ES-I3 (cell line): ENCODE data around the gene VWA7.

Experiments used
- H3K36me3 ChIP-seq: 2 replicates; pipeline ENCODE4 v1.6.1; 2013; ENCODE audit warnings: mild to moderate bottlenecking, low read length, control low read depth, moderate library complexity; ENCODE audit not compliant: insufficient read depth
- H3K4me1 ChIP-seq: 2 replicates; pipeline ENCODE4 v1.6.1; 2013; ENCODE audit warnings: mild to moderate bottlenecking, control low read depth, low read length; ENCODE audit not compliant: insufficient read depth
- H3K9ac ChIP-seq: 2 replicates; pipeline ENCODE4 v1.6.1; 2013; ENCODE audit warnings: low read depth, mild to moderate bottlenecking, low read length, moderate library complexity
- H3K9me3 ChIP-seq: 2 replicates; pipeline ENCODE4 v1.6.1; 2013; ENCODE audit warnings: mild to moderate bottlenecking, low read length, moderate library complexity; ENCODE audit not compliant: control insufficient read depth, insufficient read depth

The VWA7 gene

GRCh38 chr6:31762878-31763618 is 14.1 kb downstream of the VWA7 start:
- peaks cover 5% of the 10 kb centered on the region; the same call in 1 of the 2 replicates for H3K36me3 ChIP-seq
- no peak overlapping the region for H3K9ac ChIP-seq
- H3K4me1 ChIP-seq = peaks cover 6% of the 10 kb centered on the region
- no peaks in the 10 kb centered on the region for H3K9me3 ChIP-seq

GRCh38 chr6:31762356-31762755 is 14.8 kb downstream of the VWA7 start, which contains the start of gene SAPCD1:
Gene SAPCD1 (plus strand): TSS chr6:31762656. CDS start chr6:31763055, 399 bp downstream.
- Histone ChIP-seq H3K36me3 (peaks cover 5% of the 10 kb centered on the region; the same call in 1 of the 2 replicates), H3K9ac (no peak within 1 kb of the TSS), H3K4me1 (peaks cover 6% of the 10 kb centered on the region), H3K9me3 (no peaks in the 10 kb centered on the region)

- Histone ChIP-seq H3K4me1 (peaks cover 6% of the 10 kb centered on the region), H3K9ac (no peak overlapping the region), H3K9me3 (no peaks in the 10 kb centered on the region), H3K36me3 (peaks cover 5% of the 10 kb centered on the region; the same call in 1 of the 2 replicates)
These were observed 15.8 kb downstream of the VWA7 start for GRCh38 chr6:31761343-31761742.

GRCh38 chr6:31760790-31761189 is 16.3 kb downstream of the VWA7 start:
- Histone ChIP-seq H3K9ac (no peak overlapping the region), H3K4me1 (peaks cover 6% of the 10 kb centered on the region), H3K9me3 (no peaks in the 10 kb centered on the region), H3K36me3 (peaks cover 5% of the 10 kb centered on the region; the same call in 1 of the 2 replicates)

- peaks cover 5% of the 10 kb centered on the region; the same call in 1 of the 2 replicates for H3K36me3 ChIP-seq
- no peak overlapping the region for H3K9ac ChIP-seq
- H3K9me3 ChIP-seq = no peaks in the 10 kb centered on the region
- peaks cover 4% of the 10 kb centered on the region for H3K4me1 ChIP-seq
These were observed 18.8 kb downstream of the VWA7 start for GRCh38 chr6:31758281-31758680.

GRCh38 chr6:31752739-31753319 is 24.3 kb downstream of the VWA7 start:
- no peak overlapping the region for H3K9ac ChIP-seq
- H3K36me3 ChIP-seq = no peaks in the 10 kb centered on the region; the same call in 1 of the 2 replicates
- no peaks in the 10 kb centered on the region for H3K9me3 ChIP-seq

GRCh38 chr6:31750411-31751022 is 26.6 kb downstream of the VWA7 start:
- H3K36me3 ChIP-seq = peaks cover 5% of the 10 kb centered on the region
- H3K9me3 ChIP-seq = no peaks in the 10 kb centered on the region
- no peak overlapping the region for H3K9ac ChIP-seq
- H3K4me1 ChIP-seq = no peaks in the 10 kb centered on the region

More at GRCh38 chr6:31752739-31753319, 24.3 kb downstream of the VWA7 start:
- no peaks in the 10 kb centered on the region for H3K4me1 ChIP-seq

GRCh38 chr6:31749301-31750036 is 27.7 kb downstream of the VWA7 start:
- Histone ChIP-seq H3K9me3 (no peaks in the 10 kb centered on the region), H3K4me1 (no peaks in the 10 kb centered on the region), H3K36me3 (peaks cover 7% of the 10 kb centered on the region), H3K9ac (no peak overlapping the region)

- Histone ChIP-seq H3K36me3 (peaks cover 22% of the 10 kb centered on the region), H3K4me1 (no peaks in the 10 kb centered on the region), H3K9me3 (no peaks in the 10 kb centered on the region), H3K9ac (no peak overlapping the region)
These were observed 32.7 kb downstream of the VWA7 start for GRCh38 chr6:31744422-31744821.

- Histone ChIP-seq H3K9me3 (no peaks in the 10 kb centered on the region), H3K36me3 (peaks cover 22% of the 10 kb centered on the region), H3K4me1 (peaks cover 9% of the 10 kb centered on the region), H3K9ac (no peak overlapping the region)
These were observed 34.2 kb downstream of the VWA7 start for GRCh38 chr6:31742894-31743293.

GRCh38 chr6:31741815-31742214 is 35.3 kb downstream of the VWA7 start:
- Histone ChIP-seq H3K4me1 (peaks cover 14% of the 10 kb centered on the region), H3K9me3 (no peaks in the 10 kb centered on the region), H3K9ac (no peak overlapping the region), H3K36me3 (peaks cover 17% of the 10 kb centered on the region)

GRCh38 chr6:31740397-31741223 is 36.5 kb downstream of the VWA7 start:
- Histone ChIP-seq H3K4me1 (peaks cover 14% of the 10 kb centered on the region), H3K9ac (peak overlapping the region; percentile 80), H3K9me3 (no peaks in the 10 kb centered on the region), H3K36me3 (peaks cover 17% of the 10 kb centered on the region)

GRCh38 chr6:31739639-31740396 is 37.3 kb downstream of the VWA7 start, which contains the start of gene MSH5:
Gene MSH5 (plus strand): TSS chr6:31740005. CDS start chr6:31740467, 462 bp downstream.
- peaks cover 14% of the 10 kb centered on the region for H3K4me1 ChIP-seq

More at GRCh38 chr6:31739639-31740396, 37.3 kb downstream of the VWA7 start, which contains the start of gene MSH5:
- H3K9me3 ChIP-seq = no peaks in the 10 kb centered on the region
- peaks cover 17% of the 10 kb centered on the region for H3K36me3 ChIP-seq
- peak within 1 kb of the TSS; percentile 80 for H3K9ac ChIP-seq
